Raji (cell line): ENCODE measurements around the gene FAM171A2.

ENCODE experiments used
- POLR2A ChIP-seq: IDR thresholded peaks from 2 replicates; pipeline ENCODE4 v1.6.1; 2011; ENCODE audit warnings: low read depth, low read length, control low read depth; ENCODE audit not compliant: insufficient read depth

FAM171A2 gene

DNA sequence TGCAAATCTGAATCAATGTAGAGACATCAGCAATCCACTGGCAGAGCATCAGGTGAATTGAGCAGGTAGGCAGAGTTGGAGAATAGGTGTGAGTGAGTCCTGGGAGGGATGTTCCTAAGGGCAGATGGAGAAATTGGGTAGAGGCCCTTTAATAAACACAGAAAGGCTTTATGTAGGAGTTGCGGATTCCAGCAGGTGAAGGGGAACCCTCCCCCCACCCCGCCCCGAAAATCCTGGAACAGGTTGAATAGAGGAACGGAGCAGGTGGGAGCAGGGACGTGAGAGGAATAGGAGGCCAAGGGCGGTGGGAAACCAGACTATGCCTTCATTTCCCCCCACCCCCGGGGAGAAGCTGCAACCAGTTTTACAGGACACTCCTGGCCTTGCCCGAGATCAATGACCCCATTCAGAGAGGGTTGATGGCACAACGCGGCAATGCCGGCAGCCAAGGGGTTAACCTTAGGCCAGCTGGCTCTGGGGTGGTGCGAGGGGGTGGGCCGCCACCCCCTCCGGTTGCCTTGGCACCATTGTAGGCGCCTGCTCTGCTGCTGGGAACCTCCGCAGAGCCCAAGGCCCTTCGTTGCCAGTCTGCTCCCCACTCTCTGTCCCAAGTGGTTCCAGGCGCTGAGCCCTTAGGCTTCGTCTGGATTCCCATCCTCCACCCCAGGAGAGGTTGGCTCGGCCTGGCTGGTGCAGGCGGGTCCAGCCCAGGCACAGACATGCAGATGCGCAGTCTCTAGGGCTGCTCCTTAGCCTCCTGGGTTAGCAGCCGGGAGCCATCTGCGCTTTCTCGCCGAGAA, 56.1 kb downstream of the FAM171A2 start:
- no peak for TF ChIP-seq POLR2A

DNA sequence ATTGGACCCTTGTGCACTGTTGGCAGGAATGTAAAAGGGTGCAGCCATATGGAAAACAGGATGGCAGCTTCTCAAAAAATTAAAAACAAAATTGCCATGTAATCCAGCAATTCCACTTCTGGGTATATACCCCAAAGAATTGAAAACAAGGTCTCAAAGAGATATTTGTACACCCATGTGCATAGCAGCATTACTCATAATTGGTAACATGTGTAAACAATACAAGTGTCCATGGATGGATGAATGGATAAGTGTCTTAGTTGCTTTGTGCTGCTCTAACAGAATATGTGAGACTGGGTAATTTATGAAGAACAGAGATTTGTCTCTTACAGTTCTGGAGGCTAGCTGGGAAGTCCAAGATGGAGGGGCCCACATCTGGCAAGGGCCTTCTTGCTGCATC, 59.0 kb downstream of the FAM171A2 start:
- no peak for TF ChIP-seq POLR2A
